ENCODE results near the gene TKTL2.
"Not testable (repeated sequence)": the region's sequence is repeated elsewhere in the genome, so short reads cannot be mapped to it uniquely, and the experiment has no call there.

TKTL2 gene

DNA sequence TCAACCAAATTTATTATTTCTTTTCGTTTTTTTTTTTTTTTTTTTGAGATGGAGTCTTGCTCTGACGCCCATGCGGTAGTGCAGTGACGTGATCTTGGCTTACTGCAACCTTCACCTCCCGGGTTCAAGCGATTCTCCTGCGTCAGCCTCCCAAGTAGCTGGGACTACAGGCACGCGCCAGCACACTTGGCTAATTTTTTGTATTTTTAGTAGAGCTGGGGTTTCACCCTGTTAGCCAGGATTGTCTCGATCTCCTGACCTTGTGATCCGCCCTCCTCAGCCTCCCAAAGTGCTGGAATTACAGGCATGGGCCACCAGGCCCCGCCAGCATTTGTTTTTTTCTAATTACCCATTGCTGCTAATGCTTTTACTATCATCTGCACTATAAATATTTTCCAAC, 26.5 kb downstream of the TKTL2 start:
- DNase-seq, result not testable (repeated sequence)

DNA sequence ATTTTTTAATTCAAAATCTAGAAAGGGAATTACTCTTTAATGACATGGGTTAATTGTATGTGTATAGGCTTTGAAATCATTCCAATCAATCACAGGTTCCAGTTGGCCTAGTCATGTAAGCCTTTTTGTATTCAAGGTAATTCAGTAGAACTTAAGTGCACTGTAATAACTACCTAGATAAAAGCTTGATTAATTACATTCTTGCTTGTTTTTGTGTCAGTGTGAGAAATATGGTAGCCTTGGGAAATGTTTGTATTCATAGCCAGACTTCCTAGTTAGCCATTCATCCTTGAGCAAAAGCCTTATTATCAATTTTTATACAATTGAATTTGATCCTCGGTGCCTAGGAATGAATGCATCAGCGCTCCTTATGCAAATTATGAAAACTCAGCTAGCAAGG, 33.5 kb downstream of the TKTL2 start:
- DNase-seq, result no peak
